Suppressor macrophage treated with lipopolysaccharide for 4 hours (primary cell): Measurements from ENCODE around the gene FN1.

Source experiments
- DNase-seq: peaks from one replicate; pipeline ENCODE4 v3.0.0-alpha.2; 2020

FN1 gene

GRCh38 chr2:215382011-215382410 is 53.9 kb downstream of the FN1 start:
- DNase-seq: no peak

GRCh38 chr2:215380699-215381098 is 55.2 kb downstream of the FN1 start:
- DNase-seq: no peak

- DNase-seq: no peak
Observed at GRCh38 chr2:215379948-215380347, 55.9 kb downstream of the FN1 start.

- DNase-seq: no peak
Observed at GRCh38 chr2:215379039-215379438, 56.8 kb downstream of the FN1 start.

- no peak for DNase-seq
Observed at GRCh38 chr2:215378045-215378444, 57.8 kb downstream of the FN1 start.

GRCh38 chr2:215377283-215377682 is 58.6 kb downstream of the FN1 start:
- no peak for DNase-seq

GRCh38 chr2:215376103-215376780 is 59.6 kb downstream of the FN1 start:
- DNase-seq: no peak

GRCh38 chr2:215375467-215375830 is 60.4 kb downstream of the FN1 start:
- DNase-seq: no peak

- DNase-seq: no peak
Observed at GRCh38 chr2:215374642-215375466, 61.0 kb downstream of the FN1 start.

- no peak for DNase-seq
Observed at GRCh38 chr2:215374002-215374401, 61.9 kb downstream of the FN1 start.

- no peak for DNase-seq
Observed at GRCh38 chr2:215372968-215373649, 62.8 kb downstream of the FN1 start.

- DNase-seq: no peak
Observed at GRCh38 chr2:215371915-215372897, 63.7 kb downstream of the FN1 start.

- DNase-seq: no peak
Observed at GRCh38 chr2:215370112-215370965, 65.5 kb downstream of the FN1 start.

GRCh38 chr2:215369181-215369760 is 66.6 kb downstream of the FN1 start:
- DNase-seq: no peak

- no peak for DNase-seq
Observed at GRCh38 chr2:215368493-215368809, 67.4 kb downstream of the FN1 start.

GRCh38 chr2:215367662-215368492 is 68.0 kb downstream of the FN1 start:
- DNase-seq: peak; percentile 29

GRCh38 chr2:215366440-215367032 is 69.3 kb downstream of the FN1 start:
- no peak for DNase-seq

- no peak for DNase-seq
Observed at GRCh38 chr2:215365184-215365658, 70.6 kb downstream of the FN1 start.

- DNase-seq: no peak
Observed at GRCh38 chr2:215364157-215365155, 71.4 kb downstream of the FN1 start.
